ENCODE measurements around the gene RAD23A.

RAD23A gene

GRCh38 chr19:12965017-12965811, 19.6 kb downstream of the RAD23A start (continued):
- TF ChIP-seq BCL11B (tag by site-specific recombination; IDR thresholded peaks at IDR 0.05; ENCODE audit: low read depth) (no peak; the same call in 1 of the 2 replicates), ZNF174 (tag by site-specific recombination; IDR thresholded peaks at IDR 0.05) (no peak)

GRCh38 chr19:12965812-12966135, 20.1 kb downstream of the RAD23A start:
- no peak overlapping the region for H3K4me3 ChIP-seq (ENCODE audit: low read depth, low read length)
- H3K9me3 ChIP-seq (ENCODE audit: control insufficient read depth, insufficient read depth, low read depth, low read length): no peaks in the 10 kb centered on the region
- no peak overlapping the region for H3K27ac ChIP-seq (ENCODE audit: extremely low read depth, low read depth, low read length)
- ChIA-PET POLR2A (interaction anchor here (0.7 to 1.5 kb wide), 13 partner anchors 9 to 187 kb away, joined by 3 to 7 read pairs (median 5); partner anchors contain the start of genes CALR, FARSA, NACC1 and RAD23A), CTCF (interaction anchor here (0.6 to 3.5 kb wide), 89 partner anchors 7 to 1596 kb away, joined by 3 to 71 read pairs (median 5); partner anchors contain the start of genes CALR, DNASE2, FARSA and GADD45GIP1)
- no peaks in the 10 kb centered on the region for H3K36me3 ChIP-seq (ENCODE audit: control insufficient read depth in 2 of 2, insufficient read depth in 1 of 2, low read length in 2 of 2)
- H3K4me1 ChIP-seq (ENCODE audit: control insufficient read depth, insufficient read depth, low read length): no peaks in the 10 kb centered on the region
- TF ChIP-seq ZNF335 (tag by site-specific recombination; conservative IDR thresholded peaks at IDR 0.05) (peak; percentile 10), ZNF768 (tag by site-specific recombination; IDR thresholded peaks at IDR 0.05) (0 out of 2 replicates have a peak, but pooled peaks have one; percentile 0), ZBTB11 (tag by site-specific recombination; conservative IDR thresholded peaks at IDR 0.05; ENCODE audit: low read depth) (0 out of 2 replicates have a peak, but pooled peaks have one; percentile 0), ZNF341 (tag by site-specific recombination; IDR thresholded peaks at IDR 0.05; ENCODE audit: low read depth) (peak; percentile 6; the same call in 1 of the 2 replicates), ZNF488 (tag by site-specific recombination; IDR thresholded peaks at IDR 0.05) (no peak), ZBTB1 (tag by site-specific recombination; IDR thresholded peaks at IDR 0.05) (no peak)

- CTCF ChIA-PET: interaction anchor here (0.6 to 3.2 kb wide), 11 partner anchors 9 to 1064 kb away, joined by 3 to 48 read pairs (median 4); partner anchors contain the start of genes GADD45GIP1 and IL27RA
These were observed 22.2 kb downstream of the RAD23A start for GRCh38 chr19:12967907-12968306.

More at GRCh38 chr19:12967907-12968306, 22.2 kb downstream of the RAD23A start:
- TF ChIP-seq ZNF768 (tag by site-specific recombination; IDR thresholded peaks at IDR 0.05): peak; percentile 34; the same call in 1 of the 2 replicates
- TF ChIP-seq ZNF747 (tag by site-specific recombination; IDR thresholded peaks at IDR 0.05): no peak
- TF ChIP-seq ZNF148 (tag by site-specific recombination; IDR thresholded peaks at IDR 0.05; ENCODE audit: borderline replicate concordance): no peak
- TF ChIP-seq ZNF223 (tag by site-specific recombination; IDR thresholded peaks at IDR 0.05): no peak
- TF ChIP-seq ATF2 (tag by site-specific recombination; IDR thresholded peaks at IDR 0.05; ENCODE audit: low read depth): no peak
- no peak for TF ChIP-seq ZNF513 (tag by site-specific recombination; IDR thresholded peaks at IDR 0.05)
- no peak for TF ChIP-seq ZNF114 (tag by site-specific recombination; IDR thresholded peaks at IDR 0.05)
- POLR2A ChIA-PET: interaction anchor here (1.3 kb wide), 1 partner anchor 10 kb away, joined by 4 read pairs; no protein-coding TSS in a partner anchor
- Histone ChIP-seq H3K27ac (ENCODE audit: extremely low read depth, low read depth, low read length) (no peak overlapping the region), H3K36me3 (ENCODE audit: control insufficient read depth in 2 of 2, insufficient read depth in 1 of 2, low read length in 2 of 2) (no peaks in the 10 kb centered on the region), H3K4me3 (ENCODE audit: low read depth, low read length) (no peak overlapping the region), H3K4me1 (ENCODE audit: control insufficient read depth, insufficient read depth, low read length) (no peaks in the 10 kb centered on the region), H3K9me3 (ENCODE audit: control insufficient read depth, insufficient read depth, low read depth, low read length) (no peaks in the 10 kb centered on the region)

Data from HEK293 (cell line).